ENCODE data around the gene SULT4A1.

- TF ChIP-seq EP300 (IDR thresholded peaks at IDR 0.05; ENCODE audit: low read length) (no peak), POLR2A (conservative IDR thresholded peaks at IDR 0.05) (no peak), TEAD4 (IDR thresholded peaks at IDR 0.05; ENCODE audit: low read length) (no peak), TEAD4 (CRISPR knock-in tag; IDR thresholded peaks at IDR 0.05; ENCODE audit: borderline replicate concordance) (no peak), TFAP4 (CRISPR knock-in tag; IDR thresholded peaks at IDR 0.05; ENCODE audit: borderline replicate concordance) (no peak), ZNF444 (CRISPR knock-in tag; IDR thresholded peaks at IDR 0.05) (no peak), RERE (CRISPR knock-in tag; IDR thresholded peaks at IDR 0.05; ENCODE audit: borderline replicate concordance) (no peak)
Observed at GRCh38 chr22:43852573-43853327, 9.6 kb downstream of the SULT4A1 start.
